GM13977 (cell line): ENCODE results near the gene TNS1.

Experiments used
- DNase-seq: peaks from one replicate; pipeline ENCODE4 v3.0.0; 2012; ENCODE audit warnings: low spot score
- CTCF ChIP-seq: IDR thresholded peaks from 2 replicates; pipeline ENCODE4 v1.5.1; 2012; ENCODE audit warnings: mild to moderate bottlenecking, control low read depth; ENCODE audit not compliant: insufficient read depth; ENCODE audit errors: extremely low read depth, missing control alignments
- in situ Hi-C: fragments of 300-500 bp; cut with MboI; formaldehyde crosslinking; loops from one replicate; pipeline ENCODE4 v1.12.0; 2022; ENCODE audit warnings: low sequenced_read_pairs, low pct_unique_long_range_greater_than_20kb, mixed read lengths, inconsistent platforms; ENCODE audit not compliant: unreplicated experiment

TNS1 gene

DNA sequence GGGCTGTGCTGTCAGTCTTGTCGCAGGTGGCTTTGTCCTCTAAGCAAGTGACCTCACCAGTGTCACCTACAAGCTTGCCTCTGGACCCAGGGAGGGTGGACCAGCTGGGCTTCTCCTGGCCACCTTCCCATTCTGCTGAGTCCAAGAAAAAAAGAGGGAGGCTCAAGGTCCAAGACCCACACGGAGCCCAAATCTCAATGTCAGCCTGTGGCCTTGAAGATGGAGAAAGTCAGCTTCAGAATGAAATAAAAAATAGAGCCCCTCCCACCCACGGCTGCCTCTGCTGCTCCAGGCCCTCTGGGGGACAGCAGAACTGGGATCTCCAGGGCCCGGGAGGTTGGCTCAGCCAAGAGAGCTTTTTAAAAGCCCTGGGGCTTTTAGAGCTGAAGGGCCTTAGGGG, 145.9 kb downstream of the TNS1 start:
- in situ Hi-C loops, result no loop called here
- no peak for DNase-seq
- TF ChIP-seq CTCF, result no peak

DNA sequence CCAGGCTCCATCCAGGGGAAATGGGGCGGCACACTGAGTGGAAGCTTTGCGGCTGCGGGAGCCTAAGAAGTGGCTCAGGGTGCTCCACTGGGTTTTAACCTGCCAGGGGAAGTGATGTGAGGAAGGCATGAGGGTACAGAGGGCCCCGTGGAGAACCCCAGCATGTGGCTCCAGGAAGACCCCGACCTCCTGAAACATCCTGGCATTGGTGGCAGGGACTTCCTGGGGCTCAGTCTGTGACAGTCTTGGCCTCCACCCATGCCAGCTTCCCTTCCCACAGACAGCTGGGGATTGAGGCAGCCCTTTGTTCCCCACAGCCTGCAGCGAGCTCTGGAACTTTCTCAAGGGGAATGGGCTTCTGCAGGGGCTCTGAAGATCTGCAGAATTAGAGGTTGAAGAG, 146.6 kb downstream of the TNS1 start:
- in situ Hi-C loops, result no loop called here
- no peak for TF ChIP-seq CTCF
- DNase-seq, result no peak

GRCh38 chr2:217854684-217855420, 147.9 kb downstream of the TNS1 start:
- TF ChIP-seq CTCF, result no peak
- in situ Hi-C loops, result no loop called here

DNA sequence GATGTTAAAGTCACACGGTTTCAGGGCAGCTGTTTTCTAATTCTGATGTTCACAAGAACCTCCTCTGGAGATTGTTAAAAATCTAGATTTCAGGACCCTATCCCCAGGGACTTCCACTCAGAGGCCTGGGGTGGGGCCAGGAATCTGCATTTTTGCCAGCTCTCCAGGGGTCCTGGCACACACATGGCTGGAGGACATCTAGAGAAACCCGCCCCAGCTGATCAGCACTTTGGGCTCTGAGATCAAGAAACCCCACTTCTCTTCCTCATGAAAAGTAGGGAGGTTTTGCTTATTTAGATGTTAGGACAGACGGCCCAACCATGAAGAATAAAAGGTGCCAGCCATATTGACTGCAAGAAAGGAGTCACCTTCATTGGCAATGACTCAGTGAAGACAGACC, 148.8 kb downstream of the TNS1 start:
- DNase-seq, result no peak
- no peak for TF ChIP-seq CTCF
- in situ Hi-C loops, result no loop called here

More at GRCh38 chr2:217854684-217855420, 147.9 kb downstream of the TNS1 start:
- no peak for DNase-seq

DNA sequence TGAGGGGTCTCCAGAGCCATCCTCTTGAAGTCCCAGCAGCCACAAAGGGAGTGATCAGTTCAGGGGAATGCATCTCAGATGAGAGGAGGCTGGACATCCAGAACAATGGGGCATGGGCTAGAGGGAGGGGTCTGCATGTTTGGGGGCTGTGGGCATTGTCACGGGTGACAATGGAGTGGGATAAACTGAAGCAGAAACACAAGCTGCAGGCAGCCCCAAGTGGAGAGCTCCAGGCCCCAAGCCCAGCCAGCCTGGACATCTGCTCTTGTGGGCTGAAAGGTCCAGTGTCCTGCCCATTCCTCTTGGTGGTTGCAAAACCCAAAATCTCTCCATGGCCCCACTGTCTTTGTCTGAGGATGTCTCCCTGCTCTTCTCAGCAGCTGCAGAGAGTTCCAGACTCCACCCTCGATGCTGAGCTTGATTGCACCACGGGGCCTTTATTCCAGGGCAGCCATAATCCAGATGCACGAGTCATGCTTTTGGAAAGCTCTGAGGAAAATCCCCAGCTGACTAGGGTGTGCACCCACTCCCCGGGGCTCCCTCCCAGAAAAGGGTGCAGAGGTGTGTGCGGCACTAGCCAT, 149.4 kb downstream of the TNS1 start:
- DNase-seq, result no peak
- no peak for TF ChIP-seq CTCF

GRCh38 chr2:217852555-217853211, 150.1 kb downstream of the TNS1 start:
- TF ChIP-seq CTCF, result no peak
- in situ Hi-C loops, result no loop called here
- DNase-seq, result no peak

More for the DNA sequence above, 149.4 kb downstream of the TNS1 start:
- in situ Hi-C loops, result no loop called here
